Measurements from ENCODE around the gene SUCLG2.

- no peak for TF ChIP-seq CTCF (optimal IDR thresholded peaks at IDR 0.05 in 1 of 3, IDR thresholded peaks at IDR 0.05 in 1 of 3, conservative IDR thresholded peaks at IDR 0.05 in 1 of 3; ENCODE audit: extremely low read depth in 1 of 3, insufficient read depth in 2 of 3, low read length in 3 of 3)
- no peak for TF ChIP-seq EZH2 (IDR thresholded peaks at IDR 0.05; ENCODE audit: low read length)
Measured at GRCh38 chr3:67685499-67685898, 31.1 kb upstream of the SUCLG2 start.
